Cardiac muscle cell (in vitro differentiated cells and primary cell): ENCODE data around the gene PIGZ. TPM values are rescaled to one million over a fixed set of nuclear protein-coding genes. Genes with fewer than 3 reads are reported as not detected.

ENCODE experiments used
- DNase-seq, 2 donors: peaks; one replicate each; pipeline versions ENCODE4 v3.0.0 to v3.0.0-alpha.2; 2010 to 2017; ENCODE audit warnings: low read depth in 1 of 2, low spot score in 1 of 2
- H3K27ac ChIP-seq: fragments of 200-600 bp; sonication (generic); 2 replicates; pipeline ENCODE4 v1.5.1; 2016
- H3K27me3 ChIP-seq: fragments of 200-600 bp; sonication (generic); 2 replicates; pipeline ENCODE4 v1.6.0; 2016; ENCODE audit warnings: control low read depth
- H3K36me3 ChIP-seq: fragments of 200-600 bp; sonication (generic); 2 replicates; pipeline ENCODE4 v1.5.1; 2016; ENCODE audit warnings: control low read depth
- H3K4me1 ChIP-seq: fragments of 200-600 bp; sonication (generic); 2 replicates; pipeline ENCODE4 v1.8.1; 2017; ENCODE audit warnings: low read depth, mild to moderate bottlenecking, mixed run types
- H3K4me3 ChIP-seq: fragments of 200-600 bp; sonication (generic); 2 replicates; pipeline ENCODE4 v1.5.1; 2016; ENCODE audit warnings: mild to moderate bottlenecking
- H3K9me3 ChIP-seq: fragments of 200-600 bp; sonication (generic); 2 replicates; pipeline ENCODE4 v1.5.1; 2017; ENCODE audit warnings: low read depth, mild to moderate bottlenecking, control low read depth
- polyA plus RNA-seq: library from polyadenylated mRNA; unstranded; fragments of >200 nt; fragmentation: Nextera tagmentation; extraction: Ambion mirVana; gene quantifications from 2 replicates; pipeline ENCODE4 v1.2.1, GENCODE V29; 2016
- total RNA-seq: library from RNA; depleted of rRNA; stranded (reverse); fragments of >200 nt; gene quantifications from 2 replicates; pipeline ENCODE4 v1.2.3, GENCODE V29; 2016
- TF ChIP-seq, protein P1 (sequence below): IDR thresholded peaks from 2 replicates; pipeline ENCODE4 v1.5.1; 2012; ENCODE audit warnings: low read depth, mild to moderate bottlenecking, low read length

PIGZ gene
- total and polyA plus RNA-seq, 2 experiments from 2014 or later: 4.1 to 8.1 TPM

- TF ChIP-seq, protein P1, sequence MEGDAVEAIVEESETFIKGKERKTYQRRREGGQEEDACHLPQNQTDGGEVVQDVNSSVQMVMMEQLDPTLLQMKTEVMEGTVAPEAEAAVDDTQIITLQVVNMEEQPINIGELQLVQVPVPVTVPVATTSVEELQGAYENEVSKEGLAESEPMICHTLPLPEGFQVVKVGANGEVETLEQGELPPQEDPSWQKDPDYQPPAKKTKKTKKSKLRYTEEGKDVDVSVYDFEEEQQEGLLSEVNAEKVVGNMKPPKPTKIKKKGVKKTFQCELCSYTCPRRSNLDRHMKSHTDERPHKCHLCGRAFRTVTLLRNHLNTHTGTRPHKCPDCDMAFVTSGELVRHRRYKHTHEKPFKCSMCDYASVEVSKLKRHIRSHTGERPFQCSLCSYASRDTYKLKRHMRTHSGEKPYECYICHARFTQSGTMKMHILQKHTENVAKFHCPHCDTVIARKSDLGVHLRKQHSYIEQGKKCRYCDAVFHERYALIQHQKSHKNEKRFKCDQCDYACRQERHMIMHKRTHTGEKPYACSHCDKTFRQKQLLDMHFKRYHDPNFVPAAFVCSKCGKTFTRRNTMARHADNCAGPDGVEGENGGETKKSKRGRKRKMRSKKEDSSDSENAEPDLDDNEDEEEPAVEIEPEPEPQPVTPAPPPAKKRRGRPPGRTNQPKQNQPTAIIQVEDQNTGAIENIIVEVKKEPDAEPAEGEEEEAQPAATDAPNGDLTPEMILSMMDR: no peak
- Histone ChIP-seq H3K27me3 (no peaks in the 10 kb centered on the region), H3K4me3 (no peak overlapping the region), H3K9me3 (no peaks in the 10 kb centered on the region), H3K36me3 (peaks cover 2% of the 10 kb centered on the region), H3K27ac (no peak overlapping the region), H3K4me1 (no peaks in the 10 kb centered on the region)
- DNase-seq: no peak
Observed at GRCh38 chr3:196916995-196917394, 51.6 kb downstream of the PIGZ start.

DNA sequence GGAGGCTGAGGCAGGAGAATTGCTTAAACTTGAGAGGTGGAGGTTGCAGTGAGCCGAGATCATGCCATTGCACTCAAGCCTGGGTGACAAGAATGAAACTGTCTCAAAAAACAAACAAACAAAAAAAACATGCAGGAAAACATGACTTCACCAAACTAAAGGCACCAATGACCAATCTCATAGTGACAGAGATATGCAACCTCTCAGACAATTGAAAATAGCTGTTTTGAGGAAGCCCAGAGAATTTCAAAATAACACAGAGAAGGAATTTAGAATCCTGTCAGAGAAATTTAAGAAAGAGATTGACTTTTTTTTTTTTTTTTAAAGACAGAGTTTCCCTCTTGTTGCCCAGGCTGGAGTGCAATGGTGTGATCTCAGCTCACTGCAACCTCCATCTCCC lies 52.4 kb downstream of the PIGZ start:
- Histone ChIP-seq H3K27ac (no peak overlapping the region), H3K27me3 (no peaks in the 10 kb centered on the region), H3K36me3 (no peaks in the 10 kb centered on the region), H3K9me3 (no peaks in the 10 kb centered on the region), H3K4me1 (no peaks in the 10 kb centered on the region), H3K4me3 (no peak overlapping the region)
- no peak for DNase-seq
- TF ChIP-seq, protein P1: no peak

DNA sequence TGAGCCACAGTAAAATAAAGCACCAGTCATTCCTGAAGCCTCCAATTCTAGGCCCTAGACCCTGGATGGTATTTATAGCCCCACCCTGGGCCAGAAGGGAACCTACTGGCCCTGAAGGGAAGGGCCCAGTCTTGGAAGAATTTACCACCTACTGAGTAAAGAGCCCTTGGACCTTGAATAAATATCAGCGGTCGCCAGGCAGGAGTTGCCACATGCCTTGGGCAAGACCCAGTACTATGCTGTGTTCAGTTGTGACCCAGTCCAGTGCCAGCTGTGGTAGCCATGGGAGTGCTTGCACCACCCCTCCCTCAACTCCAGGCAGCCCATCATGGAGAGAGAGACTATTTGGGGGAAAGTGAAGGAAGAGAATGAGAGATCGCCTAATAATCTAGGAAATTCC lies 53.3 kb downstream of the PIGZ start:
- TF ChIP-seq, protein P1: no peak
- Histone ChIP-seq H3K27ac (no peak overlapping the region), H3K9me3 (no peaks in the 10 kb centered on the region), H3K4me1 (no peaks in the 10 kb centered on the region), H3K27me3 (no peaks in the 10 kb centered on the region), H3K4me3 (no peak overlapping the region), H3K36me3 (no peaks in the 10 kb centered on the region)
- no peak for DNase-seq

GRCh38 chr3:196914866-196915265 lies 53.8 kb downstream of the PIGZ start:
- Histone ChIP-seq H3K4me1 (no peaks in the 10 kb centered on the region), H3K27ac (no peak overlapping the region), H3K36me3 (no peaks in the 10 kb centered on the region), H3K27me3 (no peaks in the 10 kb centered on the region), H3K9me3 (no peaks in the 10 kb centered on the region), H3K4me3 (no peak overlapping the region)
- TF ChIP-seq, protein P1: no peak
- DNase-seq: no peak

- Histone ChIP-seq H3K4me3 (no peak overlapping the region), H3K27me3 (no peaks in the 10 kb centered on the region), H3K4me1 (no peaks in the 10 kb centered on the region), H3K36me3 (peaks cover 57% of the 10 kb centered on the region), H3K9me3 (no peaks in the 10 kb centered on the region), H3K27ac (no peak overlapping the region)
- TF ChIP-seq, protein P1: no peak
- no peak for DNase-seq
Observed at GRCh38 chr3:196903740-196904139, 64.9 kb downstream of the PIGZ start.

DNA sequence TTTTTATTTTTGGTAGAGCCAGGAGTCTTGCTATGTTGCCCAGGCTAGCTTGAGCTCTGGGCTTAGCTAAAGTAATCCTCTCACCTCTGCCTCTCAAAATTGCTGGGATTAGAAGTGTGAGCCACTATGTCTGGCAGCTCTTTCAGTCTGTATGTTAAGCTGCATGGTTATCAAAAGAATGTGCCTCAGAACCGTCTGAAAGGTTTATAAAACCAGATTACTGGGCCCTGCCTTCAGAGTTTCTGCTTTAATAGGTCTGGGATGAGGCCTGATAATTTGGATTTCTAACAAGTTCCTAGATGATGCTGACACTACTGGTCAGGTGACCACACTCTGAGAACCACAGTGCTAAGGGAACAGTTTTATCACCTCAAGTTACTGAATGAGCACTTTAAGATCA lies 66.3 kb downstream of the PIGZ start:
- Histone ChIP-seq H3K4me1 (no peaks in the 10 kb centered on the region), H3K4me3 (no peak overlapping the region), H3K27ac (no peak overlapping the region), H3K9me3 (no peaks in the 10 kb centered on the region), H3K36me3 (peaks cover 55% of the 10 kb centered on the region), H3K27me3 (no peaks in the 10 kb centered on the region)
- no peak for DNase-seq
- TF ChIP-seq, protein P1: no peak
